Parathyroid adenoma (tissue), 2 donors: ENCODE measurements around the gene PRKAR1B.

Source experiments
- H2AFZ ChIP-seq: fragments of 300-600 bp; sonication (generic); one replicate; pipeline ENCODE4 v1.7.0; 2017; ENCODE audit warnings: antibody characterized with exemption, mild to moderate bottlenecking
- H3K27ac ChIP-seq: fragments of 300-600 bp; sonication (generic); one replicate; pipeline ENCODE4 v1.7.0; 2017
- H3K27me3 ChIP-seq: fragments of 300-600 bp; sonication (generic); one replicate; pipeline ENCODE4 v1.7.0; 2017; ENCODE audit warnings: low read length; ENCODE audit not compliant: control insufficient read depth, insufficient read depth
- H3K36me3 ChIP-seq: fragments of 300-600 bp; sonication (generic); one replicate; pipeline ENCODE4 v1.7.0; 2017; ENCODE audit warnings: low read length; ENCODE audit not compliant: control insufficient read depth, insufficient read depth
- H3K4me1 ChIP-seq: fragments of 300-600 bp; sonication (generic); one replicate; pipeline ENCODE4 v1.7.0; 2017; ENCODE audit warnings: control low read depth
- H3K4me2 ChIP-seq: fragments of 300-600 bp; sonication (generic); one replicate; pipeline ENCODE4 v1.7.0; 2017; ENCODE audit warnings: low read length
- H3K4me3 ChIP-seq: fragments of 300-600 bp; sonication (generic); one replicate; pipeline ENCODE4 v1.7.0; 2017; ENCODE audit warnings: low read depth, low read length
- H3K79me2 ChIP-seq: fragments of 300-600 bp; sonication (generic); one replicate; pipeline ENCODE4 v1.7.0; 2017; ENCODE audit warnings: control low read depth
- H3K9ac ChIP-seq: fragments of 300-600 bp; sonication (generic); one replicate; pipeline ENCODE4 v1.7.0; 2017; ENCODE audit warnings: mild to moderate bottlenecking
- H3K9me3 ChIP-seq: fragments of 300-600 bp; sonication (generic); one replicate; pipeline ENCODE4 v1.7.0; 2017; ENCODE audit warnings: low read length; ENCODE audit not compliant: control insufficient read depth
- TF ChIP-seq, protein P1 (sequence below): fragments of 300-600 bp; sonication (generic); IDR thresholded peaks from one replicate; pipeline ENCODE4 v1.7.0; 2017; ENCODE audit warnings: antibody characterized with exemption, mild to moderate bottlenecking
- donor health status: primary hyperparathyroidism.

Gene PRKAR1B

DNA sequence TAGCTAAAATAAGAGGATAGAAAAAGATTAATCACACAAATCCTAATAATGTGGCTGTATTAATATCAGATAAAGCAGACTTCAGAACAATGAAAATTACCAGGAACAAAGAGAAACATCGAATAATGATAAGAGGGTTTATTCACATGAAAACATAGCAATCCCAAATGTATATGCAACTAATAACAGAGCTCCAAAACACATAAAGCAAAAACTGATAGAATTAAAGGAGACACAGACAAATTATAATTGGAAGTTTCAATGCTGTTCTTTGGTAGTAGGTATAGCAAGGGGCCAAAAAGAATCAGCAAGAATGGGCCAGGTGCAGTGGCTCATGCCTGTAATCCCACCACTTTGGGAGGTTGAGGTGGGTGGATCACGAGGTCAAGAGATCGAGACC, 24.0 kb downstream of the PRKAR1B start:
- H3K9ac ChIP-seq: no peak overlapping the region
- no peak overlapping the region for H3K4me2 ChIP-seq
- H3K27me3 ChIP-seq: no peaks in the 10 kb centered on the region
- H3K27ac ChIP-seq: no peak overlapping the region
- H3K4me1 ChIP-seq: no peaks in the 10 kb centered on the region
- no peak overlapping the region for H3K4me3 ChIP-seq
- H2AFZ ChIP-seq: no peak overlapping the region
- TF ChIP-seq, protein P1, sequence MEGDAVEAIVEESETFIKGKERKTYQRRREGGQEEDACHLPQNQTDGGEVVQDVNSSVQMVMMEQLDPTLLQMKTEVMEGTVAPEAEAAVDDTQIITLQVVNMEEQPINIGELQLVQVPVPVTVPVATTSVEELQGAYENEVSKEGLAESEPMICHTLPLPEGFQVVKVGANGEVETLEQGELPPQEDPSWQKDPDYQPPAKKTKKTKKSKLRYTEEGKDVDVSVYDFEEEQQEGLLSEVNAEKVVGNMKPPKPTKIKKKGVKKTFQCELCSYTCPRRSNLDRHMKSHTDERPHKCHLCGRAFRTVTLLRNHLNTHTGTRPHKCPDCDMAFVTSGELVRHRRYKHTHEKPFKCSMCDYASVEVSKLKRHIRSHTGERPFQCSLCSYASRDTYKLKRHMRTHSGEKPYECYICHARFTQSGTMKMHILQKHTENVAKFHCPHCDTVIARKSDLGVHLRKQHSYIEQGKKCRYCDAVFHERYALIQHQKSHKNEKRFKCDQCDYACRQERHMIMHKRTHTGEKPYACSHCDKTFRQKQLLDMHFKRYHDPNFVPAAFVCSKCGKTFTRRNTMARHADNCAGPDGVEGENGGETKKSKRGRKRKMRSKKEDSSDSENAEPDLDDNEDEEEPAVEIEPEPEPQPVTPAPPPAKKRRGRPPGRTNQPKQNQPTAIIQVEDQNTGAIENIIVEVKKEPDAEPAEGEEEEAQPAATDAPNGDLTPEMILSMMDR: no peak
- H3K36me3 ChIP-seq: no peaks in the 10 kb centered on the region
- no peaks in the 10 kb centered on the region for H3K9me3 ChIP-seq
- H3K79me2 ChIP-seq: peaks cover 4% of the 10 kb centered on the region

DNA sequence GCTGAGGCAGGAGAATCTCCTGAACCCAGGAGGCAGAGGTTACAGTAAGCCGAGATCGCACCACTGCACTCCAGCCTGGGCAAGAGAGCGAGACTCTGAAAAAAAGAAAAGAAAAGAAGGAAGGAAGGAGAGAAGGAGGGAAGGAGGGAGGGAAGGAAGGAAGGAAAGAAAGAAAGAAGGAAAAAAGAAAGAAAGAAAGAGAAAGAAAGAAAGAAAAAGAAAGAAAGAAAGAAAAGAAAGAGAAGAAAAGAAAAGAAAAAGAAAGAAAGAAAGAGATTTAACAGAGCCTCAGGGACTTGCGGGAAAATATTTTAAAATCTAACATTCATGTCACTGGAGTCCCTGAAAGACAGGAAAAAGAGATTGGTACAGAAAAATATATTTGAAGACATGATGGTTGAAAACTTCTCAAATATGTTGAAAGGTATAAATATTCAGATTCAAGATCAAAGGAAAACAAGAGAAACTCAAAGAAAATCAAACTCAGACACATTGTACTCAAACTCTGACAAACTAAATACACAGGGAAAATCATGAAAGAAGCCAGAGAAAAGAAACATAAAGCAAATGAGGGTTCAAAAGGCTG, 25.9 kb downstream of the PRKAR1B start:
- H3K4me2 ChIP-seq: no peak overlapping the region
- H3K36me3 ChIP-seq: no peaks in the 10 kb centered on the region
- peaks cover 4% of the 10 kb centered on the region for H3K79me2 ChIP-seq
- H3K27me3 ChIP-seq: no peaks in the 10 kb centered on the region
- TF ChIP-seq, protein P1: no peak
- H3K27ac ChIP-seq: no peak overlapping the region
- H3K4me1 ChIP-seq: no peaks in the 10 kb centered on the region
- no peak overlapping the region for H3K4me3 ChIP-seq
- H2AFZ ChIP-seq: no peak overlapping the region
- no peaks in the 10 kb centered on the region for H3K9me3 ChIP-seq
- H3K9ac ChIP-seq: no peak overlapping the region

DNA sequence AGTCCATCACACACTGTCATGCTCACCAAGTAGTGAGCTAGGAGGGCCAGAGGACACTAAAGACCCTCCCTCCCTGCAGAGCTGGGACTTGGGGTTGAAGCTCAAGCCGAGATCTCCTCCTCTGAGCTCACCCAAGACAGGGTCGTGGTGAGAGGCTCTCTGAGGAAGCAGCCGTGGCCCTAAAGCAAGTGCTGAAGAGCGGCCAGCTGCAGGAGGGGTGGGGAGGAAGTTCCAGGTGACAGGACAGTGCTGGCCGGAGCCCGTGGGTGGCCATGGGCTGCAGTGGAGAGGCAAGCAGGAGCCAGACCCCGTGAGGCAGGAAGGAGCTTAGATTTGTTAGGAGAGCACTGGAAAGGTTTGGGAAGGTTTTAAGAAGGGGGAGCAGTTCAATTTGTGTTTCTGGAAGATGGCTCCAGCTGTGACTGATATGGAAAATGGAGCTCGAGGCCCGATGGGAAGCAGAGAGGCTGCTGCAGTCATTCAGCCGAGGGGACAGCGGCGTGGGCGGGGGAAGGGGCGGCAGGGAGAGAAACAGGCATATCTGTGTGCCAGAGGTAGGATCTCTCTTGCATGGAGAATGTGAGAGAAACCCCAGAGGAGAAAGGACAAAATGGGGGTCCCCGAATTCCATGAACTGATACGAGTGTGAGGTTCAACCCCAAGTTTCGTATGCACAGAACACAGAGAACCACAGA, 27.5 kb downstream of the PRKAR1B start:
- H3K9me3 ChIP-seq: no peaks in the 10 kb centered on the region
- peaks cover 4% of the 10 kb centered on the region for H3K79me2 ChIP-seq
- H2AFZ ChIP-seq: no peak overlapping the region
- no peak overlapping the region for H3K4me2 ChIP-seq
- no peaks in the 10 kb centered on the region for H3K4me1 ChIP-seq
- no peak overlapping the region for H3K9ac ChIP-seq
- no peak overlapping the region for H3K27ac ChIP-seq
- TF ChIP-seq, protein P1: no peak
- no peak overlapping the region for H3K4me3 ChIP-seq
- H3K36me3 ChIP-seq: no peaks in the 10 kb centered on the region
- H3K27me3 ChIP-seq: no peaks in the 10 kb centered on the region

DNA sequence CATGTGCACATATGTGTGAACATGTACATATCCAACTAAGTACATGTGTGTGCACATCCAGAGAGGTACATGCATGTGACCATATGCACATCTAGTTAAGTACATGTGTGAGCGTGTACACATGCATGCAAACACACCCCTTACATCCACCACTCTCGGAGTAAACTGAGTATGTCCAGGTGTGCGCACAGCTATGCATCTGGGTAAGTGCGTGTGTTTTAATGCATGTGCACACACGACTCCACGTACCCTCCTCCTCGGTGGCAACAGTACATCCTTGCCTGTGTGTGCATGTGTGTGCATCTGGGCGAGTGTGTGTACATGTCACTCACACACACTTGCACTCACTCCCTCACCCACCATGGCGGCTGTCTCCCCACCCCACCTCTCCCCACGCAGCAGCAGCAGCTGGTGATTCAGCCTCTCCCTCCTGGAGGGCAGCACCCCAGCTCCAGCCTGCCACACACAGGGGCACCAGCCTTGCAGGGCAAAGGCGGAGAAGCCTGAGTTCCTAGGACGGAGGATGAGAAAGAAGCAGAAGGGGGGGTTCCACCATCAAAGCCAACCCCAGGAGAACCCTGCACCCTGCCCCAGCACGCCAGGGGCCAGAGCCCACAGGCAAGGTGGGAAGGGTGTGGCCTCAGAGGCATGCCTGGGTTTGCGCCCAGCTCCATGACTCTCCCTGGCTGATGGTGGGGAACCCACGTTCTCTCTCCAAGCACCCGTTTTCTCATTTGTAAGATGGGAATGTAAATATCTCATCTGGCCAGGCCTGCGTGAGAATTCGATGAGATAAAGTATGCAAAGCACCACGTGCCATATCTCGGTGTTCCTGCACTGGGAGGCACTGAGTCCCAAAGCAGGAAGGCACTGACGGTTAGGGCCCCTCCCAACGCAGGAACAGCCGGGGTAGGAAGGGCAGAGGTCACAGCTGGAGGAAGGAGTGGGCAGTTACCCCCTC, 28.3 kb downstream of the PRKAR1B start:
- no peak overlapping the region for H2AFZ ChIP-seq
- no peak overlapping the region for H3K27ac ChIP-seq
- TF ChIP-seq, protein P1: no peak
- H3K4me3 ChIP-seq: no peak overlapping the region
- H3K4me1 ChIP-seq: no peaks in the 10 kb centered on the region
- H3K79me2 ChIP-seq: peaks cover 4% of the 10 kb centered on the region
- no peak overlapping the region for H3K9ac ChIP-seq
- H3K36me3 ChIP-seq: no peaks in the 10 kb centered on the region
- no peaks in the 10 kb centered on the region for H3K9me3 ChIP-seq
- no peak overlapping the region for H3K4me2 ChIP-seq
- no peaks in the 10 kb centered on the region for H3K27me3 ChIP-seq
